ENCODE measurements around the gene RASAL3.

DNA sequence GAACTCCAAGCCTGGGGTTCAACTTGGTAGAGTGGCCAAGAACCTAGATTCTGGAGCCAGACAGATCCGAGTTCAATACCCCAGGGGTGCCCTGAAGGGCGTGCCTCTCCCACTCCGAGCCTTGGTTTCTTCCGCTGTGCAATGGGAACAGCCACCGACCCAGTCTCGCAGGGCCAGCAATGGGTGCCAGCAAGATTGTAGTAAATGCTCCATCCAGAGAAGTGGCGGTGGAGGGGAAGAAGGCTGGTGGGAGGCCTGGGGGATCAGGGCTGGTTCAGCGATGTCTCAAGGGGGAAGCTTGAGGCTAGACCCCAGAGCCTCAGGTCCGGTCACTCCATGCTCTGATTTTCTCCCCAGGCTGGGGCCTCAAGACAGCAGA, 19.1 kb downstream of the RASAL3 start:
- TF ChIP-seq OSR1 (CRISPR knock-in tag; IDR thresholded peaks at IDR 0.05) (no peak), SNAI2 (CRISPR knock-in tag; IDR thresholded peaks at IDR 0.05) (no peak), ZNF8 (CRISPR knock-in tag; IDR thresholded peaks at IDR 0.05) (no peak), ZNF70 (CRISPR knock-in tag; IDR thresholded peaks at IDR 0.05) (no peak), ISL1 (CRISPR knock-in tag; IDR thresholded peaks at IDR 0.05) (no peak)
